Fibroblast of gingiva (primary cell): ENCODE data around the gene TUBA3E.
"Not testable (repeated sequence)": the region's sequence is repeated elsewhere in the genome, so short reads cannot be mapped to it uniquely, and the experiment has no call there.

Experiments used
- DNase-seq: peaks from one replicate; pipeline ENCODE4 v3.0.0-alpha.2; 2011; ENCODE audit warnings: low read depth

TUBA3E gene

DNA sequence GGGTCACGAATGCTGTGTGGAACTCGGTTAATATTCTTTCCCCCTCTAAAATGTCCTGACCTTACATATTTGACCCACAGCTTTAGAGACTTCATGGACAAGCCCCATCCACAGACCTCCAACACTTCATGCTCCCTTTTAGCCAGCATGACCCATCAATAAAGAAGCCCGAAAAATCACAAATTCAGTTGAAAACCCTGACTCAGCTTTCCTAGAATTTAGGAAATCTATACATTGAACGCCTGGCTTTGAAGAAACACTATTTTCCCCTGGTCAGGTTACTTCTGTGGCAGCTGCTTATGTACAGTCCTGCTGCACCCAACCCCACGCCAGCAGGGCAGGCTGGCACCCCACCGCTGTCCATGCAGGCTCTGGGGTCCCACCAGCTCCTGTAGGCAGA, 6.9 kb downstream of the TUBA3E start:
- not testable (repeated sequence) for DNase-seq

DNA sequence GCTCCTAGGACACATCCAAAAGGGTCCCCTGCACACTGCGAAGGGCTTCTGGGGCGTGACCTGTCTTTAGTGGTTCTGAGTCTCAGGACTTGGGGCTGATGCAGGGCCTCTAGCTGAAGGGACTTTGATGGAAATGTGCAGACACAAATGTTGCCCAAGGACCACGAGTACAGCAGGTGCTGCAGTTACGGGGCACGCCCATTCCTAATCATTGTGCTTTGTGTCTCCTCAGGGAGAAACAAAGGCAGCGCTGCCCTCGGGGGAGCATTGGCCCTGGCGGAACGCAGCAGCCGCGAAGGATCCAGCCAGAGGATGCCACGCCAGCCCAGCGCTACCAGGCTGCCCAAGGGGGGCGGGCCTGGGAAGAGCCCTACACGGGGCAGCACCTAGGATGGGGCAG, 8.0 kb downstream of the TUBA3E start:
- DNase-seq: no peak

DNA sequence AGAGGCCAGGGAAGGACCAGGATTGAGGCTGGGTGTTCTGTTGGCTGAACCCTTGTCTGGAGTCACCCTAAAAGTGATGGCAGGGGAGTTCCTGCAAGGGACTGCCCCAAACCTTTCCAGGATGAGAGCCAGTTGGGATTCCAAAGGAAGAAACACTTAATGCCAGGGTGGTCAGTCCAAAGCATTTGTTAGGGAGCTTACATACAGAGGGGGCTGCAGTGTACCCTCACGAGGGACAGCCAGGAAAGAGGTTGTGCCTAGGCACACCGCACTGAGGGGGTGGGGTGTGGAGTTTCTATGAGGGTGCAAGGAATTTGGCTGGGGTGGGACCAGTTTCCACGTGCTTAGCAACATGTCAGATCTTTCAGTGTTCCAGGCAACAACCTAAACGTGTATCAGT, 9.3 kb downstream of the TUBA3E start:
- DNase-seq: not testable (repeated sequence)

DNA sequence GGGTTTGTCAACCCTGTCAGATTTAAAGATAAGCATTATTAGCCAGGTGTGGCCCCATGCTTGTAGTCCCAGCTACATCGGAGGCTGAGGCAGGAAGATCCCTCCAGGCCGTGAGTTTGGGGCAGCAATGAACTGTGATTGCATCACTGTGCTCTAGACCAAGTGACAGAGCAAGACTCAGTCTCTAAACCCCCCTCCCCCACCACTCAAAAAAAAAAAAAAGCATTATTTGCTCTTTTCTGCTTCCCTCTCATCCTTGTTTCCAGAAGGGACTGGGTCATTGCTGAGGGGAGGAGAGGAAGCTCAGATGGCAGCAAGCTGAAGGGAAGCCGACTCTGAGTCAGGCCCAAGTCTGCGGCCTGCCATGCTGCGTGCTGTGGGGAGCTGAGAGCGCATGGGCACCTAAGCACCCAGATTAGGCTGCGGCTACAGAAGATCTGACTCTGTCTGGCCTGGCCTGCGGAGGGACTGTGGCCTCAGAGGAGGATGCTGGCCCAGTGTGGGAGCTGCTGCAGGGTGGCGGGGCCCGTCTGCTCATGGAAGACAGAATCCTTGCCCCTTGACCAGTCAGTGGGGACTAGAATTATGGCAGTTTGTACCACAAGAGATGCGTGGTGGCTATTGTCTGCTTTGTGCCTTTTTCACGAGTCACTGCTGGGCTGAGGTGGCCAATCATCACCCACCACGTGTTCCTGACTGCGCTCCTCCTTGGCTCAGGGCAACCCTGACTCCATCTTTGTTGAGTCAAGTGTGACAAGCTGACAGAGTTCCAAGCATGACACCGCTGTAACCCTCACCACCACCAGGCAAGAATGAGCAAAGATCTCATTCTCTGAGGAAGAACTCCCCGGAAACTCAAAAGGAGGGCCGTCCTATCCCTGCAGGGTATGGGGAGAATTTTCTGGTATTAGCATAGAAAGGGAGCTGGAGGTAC, 10.1 kb downstream of the TUBA3E start:
- not testable (repeated sequence) for DNase-seq

DNA sequence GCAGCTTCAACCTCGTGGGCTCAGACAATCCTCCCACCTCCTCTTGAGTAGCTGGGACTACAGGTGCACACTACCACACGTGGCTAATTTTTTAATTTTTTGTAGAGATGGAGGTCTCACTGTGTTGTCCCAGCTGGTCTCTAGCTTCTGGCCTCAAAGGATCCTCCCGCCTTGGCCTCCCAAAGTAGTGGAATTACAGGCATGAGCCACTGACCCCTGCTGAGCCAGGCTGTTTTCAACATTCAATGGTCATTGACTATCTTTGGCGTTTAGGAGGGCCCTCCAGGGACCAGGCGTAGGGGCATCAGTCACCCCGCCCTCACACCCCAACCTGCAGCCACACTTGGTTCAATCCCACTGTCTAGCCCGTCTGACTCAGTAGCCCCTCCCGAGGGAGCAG, 11.0 kb downstream of the TUBA3E start:
- DNase-seq: no peak

DNA sequence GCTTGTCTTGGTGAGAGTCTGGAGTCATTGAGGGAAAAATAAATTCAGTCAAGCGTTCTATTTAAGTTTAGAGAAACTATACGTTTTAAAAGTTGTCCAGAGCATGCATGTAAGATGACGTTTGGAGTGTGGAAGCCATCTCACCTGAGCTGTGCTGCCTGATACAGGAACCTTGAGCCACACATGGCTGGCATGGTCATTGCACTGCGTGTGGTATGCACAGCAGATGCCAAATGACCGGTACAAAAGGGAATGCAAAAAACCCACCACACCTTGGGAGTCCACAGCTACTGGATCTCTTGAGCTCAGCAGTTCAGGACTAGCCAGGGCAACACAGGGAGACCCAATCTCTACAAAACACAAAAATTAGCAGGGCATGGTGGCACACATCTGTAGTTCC, 11.8 kb downstream of the TUBA3E start:
- DNase-seq: no peak

DNA sequence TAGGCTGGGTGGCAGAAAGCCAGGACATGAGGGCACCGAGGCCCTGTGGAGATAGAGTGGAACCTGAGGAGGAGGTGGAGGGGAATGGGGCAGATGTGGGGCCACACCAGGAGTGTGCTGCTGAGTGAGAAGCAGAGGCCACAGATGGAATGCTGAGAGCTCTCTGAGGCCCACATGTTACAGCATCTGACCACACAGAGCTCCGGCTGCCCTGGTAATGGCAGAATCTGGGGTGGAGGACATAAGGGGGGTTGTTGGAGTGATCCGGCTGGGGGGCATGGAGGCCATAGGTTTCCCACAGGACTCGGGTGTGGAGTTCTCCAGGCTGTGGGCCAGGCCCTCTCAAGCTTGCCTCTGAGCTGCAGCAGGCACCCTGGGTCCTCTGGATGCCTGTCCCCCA, 12.3 kb downstream of the TUBA3E start:
- no peak for DNase-seq

DNA sequence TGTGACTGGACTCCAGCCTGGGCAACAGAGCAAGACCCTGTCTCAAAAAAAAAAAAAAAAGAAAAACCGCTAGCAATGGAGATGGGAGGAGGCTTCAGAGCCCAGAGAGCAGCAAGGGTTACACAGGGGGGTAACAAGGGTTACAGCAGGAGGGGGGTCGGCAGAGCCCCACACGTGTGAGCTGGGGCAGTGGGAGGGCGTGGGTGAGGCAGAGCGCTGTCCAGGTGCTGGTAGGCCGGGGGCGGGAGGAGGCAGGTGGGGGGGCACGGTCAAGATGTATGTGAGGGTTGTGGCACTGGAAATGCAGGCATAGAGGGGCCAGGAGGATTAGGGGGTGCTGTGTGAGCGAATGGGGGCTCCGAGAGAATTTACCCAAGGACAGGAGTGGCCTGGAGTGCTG, 12.8 kb downstream of the TUBA3E start:
- no peak for DNase-seq

DNA sequence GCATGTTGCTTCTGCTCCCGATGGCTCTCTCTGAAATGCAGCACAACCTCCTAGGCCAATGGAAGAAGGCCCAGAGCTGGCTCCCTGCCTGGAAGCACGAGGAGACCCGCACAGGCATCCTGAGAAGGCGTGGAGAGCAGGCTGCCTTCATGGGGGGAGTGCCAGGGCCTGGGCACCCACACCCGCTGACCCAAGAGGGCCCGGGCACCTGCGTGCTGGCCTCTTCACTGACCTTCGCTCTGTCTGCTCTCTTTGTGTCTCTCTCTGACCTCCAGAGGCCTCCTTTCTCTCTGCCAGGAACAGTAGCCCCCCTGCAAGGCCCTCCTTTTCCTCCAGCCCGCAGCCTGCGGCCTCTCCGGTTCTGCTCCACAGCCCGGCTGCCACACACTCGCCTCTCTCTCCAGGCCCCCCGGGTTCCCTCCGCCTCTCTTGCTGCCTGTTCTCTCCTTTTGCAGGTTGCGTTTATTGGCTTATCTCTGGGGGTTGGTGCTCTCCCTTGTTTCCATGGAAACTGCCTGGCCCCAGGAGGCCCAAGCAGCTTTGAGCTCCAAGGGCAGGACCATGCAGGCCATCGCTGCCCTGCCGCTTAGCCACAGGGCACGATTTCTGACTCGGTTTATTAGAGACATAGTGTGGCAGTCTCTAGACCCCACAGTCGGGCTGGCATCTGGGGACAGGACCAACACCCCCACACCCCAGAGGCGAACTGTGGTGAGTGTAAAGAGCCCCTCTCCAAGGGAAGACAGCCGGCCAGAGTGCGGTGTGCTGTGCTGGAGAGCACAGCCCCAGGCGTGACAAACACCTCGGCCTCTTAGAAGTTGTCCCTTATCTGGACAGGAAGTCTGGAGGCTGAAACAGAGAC, 14.5 kb downstream of the TUBA3E start:
- DNase-seq: peak; percentile 21

DNA sequence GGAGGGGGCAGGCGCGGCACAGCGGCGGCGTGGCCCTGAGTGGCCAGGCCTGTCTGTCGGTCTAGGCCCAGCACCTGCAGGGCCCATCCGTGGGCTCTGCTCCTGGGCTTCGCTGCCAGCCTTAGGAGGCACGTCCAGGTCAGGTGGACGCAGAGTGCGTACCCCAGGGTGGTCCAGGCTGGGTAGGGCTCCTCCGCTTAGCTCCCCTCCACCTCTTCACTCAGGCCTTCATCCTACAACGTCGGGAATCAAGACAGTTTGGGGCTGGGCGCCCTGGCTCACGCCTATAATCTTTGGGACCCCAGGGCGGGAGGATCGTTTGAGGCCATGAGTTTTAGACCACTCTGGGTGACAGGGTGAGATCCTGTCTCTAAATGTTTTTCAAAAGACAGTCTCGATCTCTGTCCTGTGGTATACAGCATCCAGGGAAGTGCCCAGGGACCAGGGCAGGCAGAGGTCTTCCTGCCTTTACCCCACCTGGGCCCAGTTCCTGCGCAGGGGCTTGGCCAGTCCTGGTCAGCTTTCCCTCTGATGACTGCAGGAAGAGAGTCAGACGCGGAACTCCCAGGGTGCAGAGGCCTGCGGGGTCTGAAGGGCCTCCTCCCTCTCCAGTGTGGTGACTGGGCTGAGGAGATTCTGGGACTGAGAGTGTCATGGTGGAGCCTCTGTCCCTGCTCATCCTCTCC, 15.3 kb downstream of the TUBA3E start:
- not testable (repeated sequence) for DNase-seq

DNA sequence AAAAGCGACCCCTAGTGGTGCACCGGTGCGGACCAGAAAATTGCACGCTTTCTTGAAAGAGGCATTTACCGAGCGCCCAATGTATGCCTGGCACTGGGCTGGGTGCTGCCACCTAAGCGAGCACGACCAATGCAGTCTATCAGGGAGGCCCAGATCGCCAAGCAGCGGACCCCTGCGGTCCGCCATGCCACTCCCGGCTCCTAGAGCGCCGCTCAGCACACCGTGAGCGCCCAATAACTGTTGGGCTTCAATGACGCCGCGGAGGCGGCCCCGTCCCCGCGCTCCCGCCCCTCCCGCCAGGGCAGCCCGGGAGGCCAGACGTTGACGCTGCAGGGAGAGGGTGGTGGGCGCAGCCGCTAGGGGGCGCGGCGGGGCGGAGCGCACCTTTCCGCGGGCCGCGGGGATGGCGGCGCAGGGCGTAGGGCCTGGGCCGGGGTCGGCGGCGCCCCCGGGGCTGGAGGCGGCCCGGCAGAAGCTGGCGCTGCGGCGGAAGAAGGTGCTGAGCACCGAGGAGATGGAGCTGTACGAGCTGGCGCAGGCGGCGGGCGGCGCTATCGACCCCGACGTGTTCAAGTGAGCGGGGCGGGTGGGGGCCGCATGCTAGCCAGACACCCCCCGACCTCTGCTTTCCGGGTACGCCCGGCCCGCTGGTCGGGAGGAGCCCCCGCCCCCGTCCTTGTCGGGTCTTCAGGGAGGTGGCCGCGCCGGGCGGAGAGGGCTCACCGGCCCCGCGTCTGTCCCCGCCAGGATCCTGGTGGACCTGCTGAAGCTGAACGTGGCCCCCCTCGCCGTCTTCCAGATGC, 16.2 kb downstream of the TUBA3E start, which contains the start of gene MZT2B:
MZT2B (plus strand) TSS at position 383 of the 803 bp plus-strand sequence; CDS start at position 404, 21 bp downstream.
- peak; percentile 79 for DNase-seq

DNA sequence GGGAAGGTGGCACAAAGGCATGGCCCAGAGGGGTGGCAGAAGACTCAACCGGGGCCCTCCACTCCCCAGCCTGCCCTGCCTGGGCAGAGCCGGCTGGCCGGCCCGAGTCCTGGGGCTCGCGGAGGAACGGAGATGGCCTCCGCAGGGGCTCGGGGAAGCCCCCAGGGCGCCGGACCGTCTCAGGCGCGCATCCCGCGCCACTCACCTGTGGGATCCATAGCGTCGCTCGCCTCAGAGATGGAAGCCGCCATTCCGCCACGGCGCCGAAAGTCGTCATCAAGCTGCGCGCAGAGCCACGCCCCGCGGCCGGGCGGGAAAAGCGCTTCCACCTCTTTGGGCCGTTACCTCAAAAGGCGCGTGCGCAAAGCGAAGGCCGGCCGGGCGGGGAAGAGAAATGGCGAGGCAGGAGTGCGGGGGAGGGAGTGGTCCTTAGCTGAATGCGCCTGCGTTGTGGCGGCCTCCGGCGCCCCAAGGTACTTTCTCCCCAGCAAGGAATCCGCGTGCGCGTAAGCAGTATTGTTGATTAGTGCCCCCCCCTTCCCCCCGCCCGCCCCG, 16.8 kb downstream of the TUBA3E start, which contains the start of gene SMPD4:
SMPD4 (minus strand) TSS at position 278 of the 555 bp plus-strand sequence. CDS start 5,010 bp downstream, outside the sequence.
- peak; percentile 94 for DNase-seq

DNA sequence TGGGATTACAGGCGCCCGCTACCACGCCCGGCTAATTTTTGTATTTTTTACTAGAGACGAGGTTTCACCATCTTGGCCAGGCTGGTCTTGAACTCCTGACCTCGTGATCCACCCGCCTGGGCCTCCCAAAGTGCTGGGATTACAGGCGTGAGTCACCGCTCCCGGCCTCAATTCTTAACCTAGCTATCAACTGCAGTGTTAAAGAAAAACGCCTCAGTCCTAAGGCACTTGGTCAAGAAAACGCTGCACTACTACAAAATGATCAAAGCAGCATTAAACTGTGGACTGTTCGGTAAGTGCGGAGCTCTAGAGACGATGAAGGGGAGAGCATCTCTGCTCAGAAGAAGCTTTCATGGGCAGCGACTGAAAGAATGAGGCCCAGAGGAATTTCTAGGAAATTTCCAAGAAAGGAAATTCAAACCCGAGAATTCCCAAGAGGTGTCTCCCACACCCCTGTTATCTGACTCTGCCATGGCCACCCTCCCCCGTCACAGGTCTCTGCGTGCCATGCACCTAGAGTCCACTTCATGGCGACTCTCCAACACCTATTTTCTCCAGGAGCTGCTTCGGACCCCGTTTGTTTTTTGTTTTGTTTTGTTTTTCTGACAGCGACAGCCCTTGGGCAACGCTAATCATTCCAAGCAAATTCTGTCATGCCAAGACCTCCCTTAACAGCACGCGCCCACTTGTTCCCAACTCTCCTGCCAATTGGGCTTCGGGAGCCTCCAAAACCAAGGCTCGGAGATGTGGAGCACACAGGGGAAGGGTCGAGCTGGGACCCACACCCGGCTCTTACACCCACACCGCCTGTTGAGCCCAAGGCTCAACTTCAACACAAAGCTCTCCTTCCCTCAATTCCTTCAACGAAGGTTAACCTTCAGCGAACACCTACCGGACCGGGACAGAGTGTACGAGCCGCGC, 17.6 kb downstream of the TUBA3E start:
- DNase-seq: not testable (repeated sequence)

DNA sequence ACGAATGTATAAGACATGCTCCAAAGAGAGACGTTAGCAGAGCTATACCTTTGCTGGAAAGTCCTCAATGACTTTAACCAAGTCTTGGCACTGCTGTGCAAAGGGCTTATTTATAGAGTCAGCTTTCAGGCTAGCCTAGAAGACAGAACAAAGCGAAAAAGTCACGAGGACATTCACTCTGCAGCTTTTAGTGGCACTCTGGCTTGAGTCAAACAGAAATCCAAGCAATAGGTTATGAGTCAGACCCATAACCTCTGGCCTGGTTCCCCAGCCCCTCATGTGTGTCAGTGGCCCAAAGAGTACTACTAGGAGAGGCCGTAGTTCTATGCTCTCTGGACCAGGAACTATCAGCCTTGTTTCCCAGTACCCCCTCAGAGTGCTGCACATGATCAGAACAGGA, 23.4 kb downstream of the TUBA3E start:
- DNase-seq: not testable (repeated sequence)

DNA sequence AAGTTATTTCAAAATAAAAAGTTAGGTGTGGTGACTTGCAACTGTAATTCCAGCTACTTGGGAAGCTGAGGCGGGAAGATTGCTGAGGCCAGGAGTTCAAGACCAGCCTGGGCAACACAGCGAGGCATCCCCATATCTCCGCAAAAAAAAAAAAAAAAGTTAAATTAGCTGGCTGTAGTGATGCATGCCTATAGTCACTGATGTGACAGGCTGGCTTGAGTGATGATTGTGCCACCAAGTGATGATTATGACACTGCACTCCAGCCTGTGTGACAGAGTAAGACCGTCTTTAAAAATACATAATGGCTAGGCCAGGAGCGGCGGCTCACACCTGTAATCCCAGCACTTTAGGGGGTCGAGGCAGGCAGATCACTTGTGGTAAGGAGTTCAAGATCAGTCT, 28.3 kb downstream of the TUBA3E start:
- no peak for DNase-seq

DNA sequence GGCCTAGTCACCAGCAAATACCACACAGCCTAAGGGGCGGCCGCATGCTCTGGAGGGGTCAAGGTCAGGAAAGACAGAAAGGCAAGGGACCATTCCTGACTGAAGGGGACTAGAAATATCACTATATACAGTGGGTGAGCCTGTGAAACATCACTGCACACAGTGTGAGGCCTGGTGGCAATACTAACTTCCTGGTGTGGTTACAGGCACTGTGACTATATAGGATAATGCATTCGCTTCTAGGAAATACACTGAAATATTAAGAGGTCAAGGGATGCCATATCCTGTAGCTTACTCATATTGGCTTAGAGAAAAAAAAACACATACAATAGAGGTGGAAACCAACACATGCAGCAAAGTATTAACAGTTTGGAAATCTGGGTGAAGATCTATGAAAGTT, 29.1 kb downstream of the TUBA3E start:
- not testable (repeated sequence) for DNase-seq

DNA sequence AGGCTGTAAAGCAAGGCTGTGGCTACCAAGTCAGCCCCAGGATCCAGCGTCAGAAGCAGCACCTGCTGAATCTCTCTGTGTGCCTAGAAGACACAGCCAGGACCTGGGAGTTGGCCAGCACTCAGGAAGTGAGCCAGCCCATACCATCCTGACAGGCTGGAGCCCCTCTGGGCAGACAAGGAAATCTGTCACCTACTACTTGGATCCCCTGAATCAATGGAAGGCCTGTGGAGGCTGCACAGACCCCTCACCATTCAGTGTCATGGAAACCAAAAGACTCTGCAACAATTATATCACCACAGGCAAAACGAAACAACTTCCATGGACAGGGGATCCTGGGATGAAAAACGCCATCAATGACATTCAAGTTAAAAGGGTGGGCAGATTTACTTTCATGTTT, 31.6 kb downstream of the TUBA3E start:
- DNase-seq: not testable (repeated sequence)

DNA sequence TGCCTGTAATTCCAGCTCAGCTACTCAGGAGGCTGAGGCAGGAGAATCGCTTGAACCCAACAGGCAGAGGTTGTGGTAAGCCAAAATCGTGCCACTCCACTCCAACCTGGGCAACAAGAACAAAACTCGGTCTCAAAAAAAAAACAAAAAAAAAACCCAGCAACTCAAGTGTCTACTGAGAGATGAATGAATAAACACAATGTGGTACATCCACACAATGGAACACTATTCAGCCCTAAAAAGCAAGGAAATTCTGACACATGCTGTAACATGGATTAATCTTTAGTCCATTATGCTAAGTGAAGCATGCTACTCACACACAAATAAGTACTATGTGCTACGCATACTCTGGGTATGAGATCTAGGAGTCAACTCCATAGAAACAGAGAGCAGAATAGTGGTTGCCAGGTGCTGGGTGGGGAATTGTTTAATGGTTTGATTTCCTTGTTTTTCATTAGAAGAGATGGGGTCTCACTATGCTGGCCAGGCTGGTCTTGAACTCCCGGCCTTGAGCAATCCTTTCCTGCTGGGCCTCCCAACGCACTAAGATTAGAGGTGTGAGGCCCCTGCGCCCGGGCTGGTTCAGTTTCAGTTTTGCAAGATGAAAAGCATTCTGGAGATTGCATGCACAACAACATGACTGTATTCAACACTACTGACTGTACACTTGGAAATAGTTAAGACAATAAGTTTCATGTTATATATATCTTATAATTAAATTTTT, 32.8 kb downstream of the TUBA3E start:
- no peak for DNase-seq

DNA sequence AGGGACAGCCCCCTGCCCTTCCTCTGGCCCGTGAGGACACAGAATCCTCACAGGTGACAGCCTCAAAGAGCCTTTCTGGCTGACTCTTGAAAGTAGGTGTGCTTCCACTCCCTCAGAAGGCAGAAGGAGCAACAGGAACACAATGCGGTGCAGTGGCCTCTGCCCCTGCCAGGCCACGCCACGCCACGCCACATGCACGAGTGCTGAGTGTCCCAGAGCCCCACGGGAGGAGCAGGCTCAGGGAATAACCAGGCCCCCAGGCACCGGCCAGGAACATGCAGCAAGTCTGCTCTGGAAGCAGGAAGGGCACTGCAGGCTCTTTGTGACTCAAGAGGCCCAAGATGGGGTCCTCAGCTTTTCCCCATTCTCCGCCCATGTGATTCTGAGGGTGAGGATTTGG, 35.3 kb downstream of the TUBA3E start:
- DNase-seq: no peak
